GM12891 (cell line): Measurements from ENCODE around the gene SPECC1.

Source experiments
- POLR2A ChIP-seq: IDR thresholded peaks from 2 replicates; pipeline ENCODE4 v1.6.1; 2011; ENCODE audit warnings: low read depth, low read length, control low read depth
- POLR2AphosphoS5 ChIP-seq: IDR thresholded peaks from 2 replicates; pipeline ENCODE4 v1.6.1; 2011; ENCODE audit warnings: low read depth, low read length, control low read depth
- TAF1 ChIP-seq: IDR thresholded peaks from 2 replicates; pipeline ENCODE4 v1.6.1; 2011; ENCODE audit warnings: low read depth, low read length, control low read depth

- no peak for TF ChIP-seq POLR2AphosphoS5
- no peak for TF ChIP-seq POLR2A
- TF ChIP-seq TAF1, result no peak
Measured at GRCh38 chr17:20228860-20229259, 219.7 kb downstream of the SPECC1 start.
